GM23338 (cell line): ENCODE measurements around the gene TRIM8. TPM values are rescaled to one million over a fixed set of nuclear protein-coding genes. Genes with fewer than 3 reads are reported as not detected.

Source experiments
- ATAC-seq: fragments of 200-7000 bp; cut with Tn5 transposase; 3 replicates; pipeline ENCODE4 v1.9.1; 2020
- DNase-seq: peaks from one replicate; pipeline ENCODE4 v3.0.0-alpha.2; 2015; ENCODE audit warnings: low spot score
- H2AFZ ChIP-seq: fragments of 200-600 bp; sonication (generic); 2 replicates; pipeline ENCODE4 v1.8.0; 2016; ENCODE audit warnings: antibody characterized with exemption, mild to moderate bottlenecking, moderate library complexity
- H3F3A ChIP-seq: fragments of 200-600 bp; sonication (generic); replicated peaks from 2 replicates; pipeline ENCODE4 v1.8.0; 2017; ENCODE audit warnings: antibody characterized with exemption, mixed run types, low read depth
- H3K27ac ChIP-seq: fragments of 200-600 bp; sonication (generic); 2 replicates; pipeline ENCODE4 v1.6.1; 2016; ENCODE audit warnings: low read depth
- H3K27me3 ChIP-seq: fragments of 200-600 bp; sonication (generic); 2 replicates; pipeline ENCODE4 v1.8.0; 2016; ENCODE audit warnings: mild to moderate bottlenecking, mixed run types, moderate library complexity; ENCODE audit not compliant: insufficient read depth
- H3K36me3 ChIP-seq: fragments of 200-600 bp; sonication (generic); 2 replicates; pipeline ENCODE4 v1.8.0; 2016; ENCODE audit warnings: mild to moderate bottlenecking; ENCODE audit not compliant: insufficient read depth
- H3K4me1 ChIP-seq: fragments of 200-600 bp; sonication (generic); 2 replicates; pipeline ENCODE4 v1.8.0; 2016; ENCODE audit warnings: mild to moderate bottlenecking, moderate library complexity; ENCODE audit not compliant: insufficient read depth
- H3K4me2 ChIP-seq: fragments of 200-600 bp; sonication (generic); 2 replicates; pipeline ENCODE4 v1.7.1; 2017; ENCODE audit warnings: mixed run types
- H3K4me3 ChIP-seq: fragments of 200-600 bp; sonication (generic); 2 replicates; pipeline ENCODE4 v1.6.1; 2016; ENCODE audit warnings: mixed run types
- H3K79me2 ChIP-seq: fragments of 200-600 bp; sonication (generic); replicated peaks from 2 replicates; pipeline ENCODE4 v1.8.0; 2017; ENCODE audit warnings: mild to moderate bottlenecking; ENCODE audit not compliant: insufficient read depth
- H3K9me2 ChIP-seq: fragments of 200-600 bp; sonication (generic); 2 replicates; pipeline ENCODE4 v1.8.0; 2017; ENCODE audit not compliant: insufficient read depth
- H4K20me1 ChIP-seq: fragments of 200-600 bp; sonication (generic); replicated peaks from 2 replicates; pipeline ENCODE4 v1.8.0; 2017; ENCODE audit warnings: mild to moderate bottlenecking; ENCODE audit not compliant: insufficient read depth
- H3K27ac Mint-ChIP-seq: 2 replicates; pipeline ENCODE4 v1.8.0; 2020; ENCODE audit warnings: inconsistent platforms, mild to moderate bottlenecking, moderate library complexity, mixed read lengths
- H3K27me3 Mint-ChIP-seq: 3 replicates; pipeline ENCODE4 v1.8.0; 2022; ENCODE audit warnings: low read depth, mild to moderate bottlenecking, moderate library complexity, mixed read lengths, inconsistent platforms; ENCODE audit not compliant: insufficient read depth, poor library complexity
- H3K36me3 Mint-ChIP-seq: 3 replicates; pipeline ENCODE4 v1.8.0; 2021; ENCODE audit warnings: low read depth, mild to moderate bottlenecking, inconsistent platforms, moderate library complexity, mixed read lengths
- H3K4me1 Mint-ChIP-seq: 3 replicates; pipeline ENCODE4 v1.8.0; 2020; ENCODE audit warnings: mild to moderate bottlenecking, inconsistent platforms, mixed read lengths
- H3K4me3 Mint-ChIP-seq: 3 replicates; pipeline ENCODE4 v1.8.0; 2021; ENCODE audit warnings: moderate library complexity, mild to moderate bottlenecking, inconsistent platforms, mixed read lengths
- H3K9me3 Mint-ChIP-seq: 3 replicates; pipeline ENCODE4 v1.8.0; 2020; ENCODE audit warnings: moderate library complexity, mild to moderate bottlenecking, inconsistent platforms, mixed read lengths
- CREB1 ChIP-seq: fragments of 250-450 bp; sonication (Bioruptor Pico); IDR thresholded peaks from 2 replicates; pipeline ENCODE4 v1.5.0; 2020; ENCODE audit warnings: low read depth, mild to moderate bottlenecking, moderate library complexity
- CTCF ChIP-seq, 2 experiments: fragments of 200-600 bp in 1 of 2; sonication (generic) in 1 of 2; conservative IDR thresholded peaks; 2 replicates each; pipeline versions ENCODE4 v1.5.1 to v1.6.1; 2016 to 2017; ENCODE audit warnings: antibody characterized with exemption in 2 of 2, low read depth in 2 of 2, mild to moderate bottlenecking in 2 of 2, moderate library complexity in 1 of 2
- ETS1 ChIP-seq: IDR thresholded peaks from 2 replicates; pipeline ENCODE4 v1.6.1; 2016; ENCODE audit warnings: antibody characterized with exemption
- EZH2 ChIP-seq: fragments of 200-600 bp; sonication (generic); IDR thresholded peaks from one replicate; pipeline ENCODE4 v1.8.0; 2017; ENCODE audit warnings: antibody characterized with exemption, mild to moderate bottlenecking, low read depth; ENCODE audit not compliant: unreplicated experiment
- EZH2phosphoT487 ChIP-seq: fragments of 200-600 bp; sonication (generic); IDR thresholded peaks from one replicate; pipeline ENCODE4 v1.8.1; 2018; ENCODE audit warnings: antibody characterized with exemption; ENCODE audit not compliant: unreplicated experiment
- JUNB ChIP-seq: IDR thresholded peaks from one replicate; pipeline ENCODE4 v1.6.1; 2016; ENCODE audit warnings: antibody characterized with exemption; ENCODE audit not compliant: unreplicated experiment
- NANOG ChIP-seq: IDR thresholded peaks from 2 replicates; pipeline ENCODE4 v1.6.1; 2016; ENCODE audit warnings: antibody characterized with exemption, borderline replicate concordance
- POLR2AphosphoS5 ChIP-seq: IDR thresholded peaks from 2 replicates; pipeline ENCODE4 v1.6.1; 2016; ENCODE audit warnings: antibody characterized with exemption, low read depth
- REST ChIP-seq: IDR thresholded peaks from one replicate; pipeline ENCODE4 v1.6.1; 2018; ENCODE audit warnings: antibody characterized with exemption; ENCODE audit not compliant: unreplicated experiment
- STAT1 ChIP-seq: IDR thresholded peaks from one replicate; pipeline ENCODE4 v1.6.1; 2016; ENCODE audit warnings: antibody characterized with exemption; ENCODE audit not compliant: unreplicated experiment
- ZNF114 ChIP-seq: fragments of 250-450 bp; sonication (Bioruptor Pico); IDR thresholded peaks from 2 replicates; pipeline ENCODE4 v1.5.0; 2020; ENCODE audit warnings: mild to moderate bottlenecking, moderate library complexity
- ZNF331 ChIP-seq: fragments of 250-450 bp; sonication (Bioruptor Pico); IDR thresholded peaks from 2 replicates; pipeline ENCODE4 v1.5.0; 2020; ENCODE audit warnings: low read depth, mild to moderate bottlenecking, moderate library complexity
- polyA plus RNA-seq: library from polyadenylated mRNA; unstranded; fragments of >200 nt; fragmentation: Nextera tagmentation; extraction: Ambion mirVana; gene quantifications from 2 replicates; pipeline ENCODE4 v1.2.1, GENCODE V29; 2016
- total RNA-seq: library from RNA; depleted of rRNA; stranded (reverse); fragments of >200 nt; shearing (Covaris generic); gene quantifications from 2 replicates; pipeline ENCODE4 v1.2.3, GENCODE V29; 2014
- TF ChIP-seq, protein P1 (sequence below): fragments of 250-450 bp; sonication (Bioruptor Pico); IDR thresholded peaks from 2 replicates; pipeline ENCODE4 v1.5.0; 2020; ENCODE audit warnings: mild to moderate bottlenecking, moderate library complexity

Gene TRIM8
- total and polyA plus RNA-seq, 2 experiments from 2014 or later: 15.1 to 36.7 TPM

DNA sequence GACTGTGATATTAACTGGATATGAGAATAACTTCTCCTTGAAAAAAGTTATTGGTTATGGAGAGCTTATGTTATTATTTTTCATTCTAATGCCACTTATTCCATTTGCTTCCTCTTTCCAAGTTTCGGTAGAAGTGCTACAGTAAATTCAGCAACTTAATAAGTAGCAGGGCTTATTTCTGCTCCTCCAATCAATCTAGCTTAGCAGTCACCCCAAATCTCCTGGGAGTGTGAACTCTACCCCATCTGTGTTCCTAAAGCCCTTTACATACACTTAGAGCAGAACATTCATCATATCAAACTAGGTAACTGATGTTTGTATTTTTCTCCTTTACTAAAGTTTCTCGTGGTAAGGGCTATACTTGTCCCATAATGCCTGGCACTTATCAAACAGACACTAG, 61.3 kb downstream of the TRIM8 start:
- TF ChIP-seq STAT1 (no peak), ETS1 (no peak), JUNB (no peak), CTCF (conservative IDR thresholded peaks at IDR 0.05; ENCODE audit: low read depth in 2 of 2) (no peak), NANOG (no peak), EZH2 (no peak), CREB1 (CRISPR knock-in tag) (no peak), REST (no peak), EZH2phosphoT487 (no peak), ZNF114 (no peak), ZNF331 (CRISPR knock-in tag) (no peak), POLR2AphosphoS5 (no peak)
- TF ChIP-seq, protein P1, sequence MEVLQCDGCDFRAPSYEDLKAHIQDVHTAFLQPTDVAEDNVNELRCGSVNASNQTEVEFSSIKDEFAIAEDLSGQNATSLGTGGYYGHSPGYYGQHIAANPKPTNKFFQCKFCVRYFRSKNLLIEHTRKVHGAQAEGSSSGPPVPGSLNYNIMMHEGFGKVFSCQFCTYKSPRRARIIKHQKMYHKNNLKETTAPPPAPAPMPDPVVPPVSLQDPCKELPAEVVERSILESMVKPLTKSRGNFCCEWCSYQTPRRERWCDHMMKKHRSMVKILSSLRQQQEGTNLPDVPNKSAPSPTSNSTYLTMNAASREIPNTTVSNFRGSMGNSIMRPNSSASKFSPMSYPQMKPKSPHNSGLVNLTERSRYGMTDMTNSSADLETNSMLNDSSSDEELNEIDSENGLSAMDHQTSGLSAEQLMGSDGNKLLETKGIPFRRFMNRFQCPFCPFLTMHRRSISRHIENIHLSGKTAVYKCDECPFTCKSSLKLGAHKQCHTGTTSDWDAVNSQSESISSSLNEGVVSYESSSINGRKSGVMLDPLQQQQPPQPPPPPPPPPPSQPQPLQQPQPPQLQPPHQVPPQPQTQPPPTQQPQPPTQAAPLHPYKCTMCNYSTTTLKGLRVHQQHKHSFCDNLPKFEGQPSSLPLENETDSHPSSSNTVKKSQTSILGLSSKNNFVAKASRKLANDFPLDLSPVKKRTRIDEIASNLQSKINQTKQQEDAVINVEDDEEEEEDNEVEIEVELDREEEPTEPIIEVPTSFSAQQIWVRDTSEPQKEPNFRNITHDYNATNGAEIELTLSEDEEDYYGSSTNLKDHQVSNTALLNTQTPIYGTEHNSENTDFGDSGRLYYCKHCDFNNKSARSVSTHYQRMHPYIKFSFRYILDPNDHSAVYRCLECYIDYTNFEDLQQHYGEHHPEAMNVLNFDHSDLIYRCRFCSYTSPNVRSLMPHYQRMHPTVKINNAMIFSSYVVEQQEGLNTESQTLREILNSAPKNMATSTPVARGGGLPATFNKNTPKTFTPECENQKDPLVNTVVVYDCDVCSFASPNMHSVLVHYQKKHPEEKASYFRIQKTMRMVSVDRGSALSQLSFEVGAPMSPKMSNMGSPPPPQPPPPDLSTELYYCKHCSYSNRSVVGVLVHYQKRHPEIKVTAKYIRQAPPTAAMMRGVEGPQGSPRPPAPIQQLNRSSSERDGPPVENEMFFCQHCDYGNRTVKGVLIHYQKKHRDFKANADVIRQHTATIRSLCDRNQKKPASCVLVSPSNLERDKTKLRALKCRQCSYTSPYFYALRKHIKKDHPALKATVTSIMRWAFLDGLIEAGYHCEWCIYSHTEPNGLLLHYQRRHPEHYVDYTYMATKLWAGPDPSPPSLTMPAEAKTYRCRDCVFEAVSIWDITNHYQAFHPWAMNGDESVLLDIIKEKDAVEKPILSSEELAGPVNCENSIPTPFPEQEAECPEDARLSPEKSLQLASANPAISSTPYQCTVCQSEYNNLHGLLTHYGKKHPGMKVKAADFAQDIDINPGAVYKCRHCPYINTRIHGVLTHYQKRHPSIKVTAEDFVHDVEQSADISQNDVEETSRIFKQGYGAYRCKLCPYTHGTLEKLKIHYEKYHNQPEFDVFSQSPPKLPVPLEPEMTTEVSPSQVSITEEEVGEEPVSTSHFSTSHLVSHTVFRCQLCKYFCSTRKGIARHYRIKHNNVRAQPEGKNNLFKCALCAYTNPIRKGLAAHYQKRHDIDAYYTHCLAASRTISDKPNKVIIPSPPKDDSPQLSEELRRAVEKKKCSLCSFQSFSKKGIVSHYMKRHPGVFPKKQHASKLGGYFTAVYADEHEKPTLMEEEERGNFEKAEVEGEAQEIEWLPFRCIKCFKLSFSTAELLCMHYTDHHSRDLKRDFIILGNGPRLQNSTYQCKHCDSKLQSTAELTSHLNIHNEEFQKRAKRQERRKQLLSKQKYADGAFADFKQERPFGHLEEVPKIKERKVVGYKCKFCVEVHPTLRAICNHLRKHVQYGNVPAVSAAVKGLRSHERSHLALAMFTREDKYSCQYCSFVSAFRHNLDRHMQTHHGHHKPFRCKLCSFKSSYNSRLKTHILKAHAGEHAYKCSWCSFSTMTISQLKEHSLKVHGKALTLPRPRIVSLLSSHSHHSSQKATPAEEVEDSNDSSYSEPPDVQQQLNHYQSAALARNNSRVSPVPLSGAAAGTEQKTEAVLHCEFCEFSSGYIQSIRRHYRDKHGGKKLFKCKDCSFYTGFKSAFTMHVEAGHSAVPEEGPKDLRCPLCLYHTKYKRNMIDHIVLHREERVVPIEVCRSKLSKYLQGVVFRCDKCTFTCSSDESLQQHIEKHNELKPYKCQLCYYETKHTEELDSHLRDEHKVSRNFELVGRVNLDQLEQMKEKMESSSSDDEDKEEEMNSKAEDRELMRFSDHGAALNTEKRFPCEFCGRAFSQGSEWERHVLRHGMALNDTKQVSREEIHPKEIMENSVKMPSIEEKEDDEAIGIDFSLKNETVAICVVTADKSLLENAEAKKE: no peak
- DNase-seq (no peak), ATAC-seq (no peak)
- H3K27ac ChIP-seq: no peak overlapping the region; the same call in 1 of the 2 replicates
- H2AFZ ChIP-seq: no peak overlapping the region
- Mint-ChIP-seq H3K4me1 (no peaks in the 10 kb centered on the region; the same call in 2 of the 3 replicates), H3K36me3 (no peaks in the 10 kb centered on the region), H3K4me3 (no peak overlapping the region), H3K9me3 (no peaks in the 10 kb centered on the region), H3K27ac (no peak overlapping the region), H3K27me3 (no peaks in the 10 kb centered on the region)
- peaks cover 9% of the 10 kb centered on the region; the same call in 1 of the 2 replicates for H4K20me1 ChIP-seq
- H3F3A ChIP-seq: no peaks in the 10 kb centered on the region
- no peaks in the 10 kb centered on the region for H3K27me3 ChIP-seq
- H3K79me2 ChIP-seq: peaks cover 50% of the 10 kb centered on the region
- no peak overlapping the region for H3K4me2 ChIP-seq
- H3K36me3 ChIP-seq: no peaks in the 10 kb centered on the region
- H3K4me3 ChIP-seq: no peak overlapping the region
- no peaks in the 10 kb centered on the region for H3K9me2 ChIP-seq
- H3K4me1 ChIP-seq: no peaks in the 10 kb centered on the region
